H1 (cell line): ENCODE measurements around the gene H2AZ2. TPM values are rescaled to one million over a fixed set of nuclear protein-coding genes. Genes with fewer than 3 reads are reported as not detected.

Experiments
- CTCF ChIA-PET: fragments of 300-600 bp; sonication (Branson Sonifier 250); formaldehyde crosslinking; loops from one replicate; lab custom pipeline; 2021; ENCODE audit not compliant: partially characterized antibody; lab: Charles Lee
- POLR2A ChIA-PET: fragments of 300-600 bp; sonication (Branson Sonifier 250); formaldehyde crosslinking; loops from one replicate; lab custom pipeline; 2021; ENCODE audit warnings: inconsistent platforms; ENCODE audit not compliant: partially characterized antibody; lab: Charles Lee
- DNase-seq, 2 experiments: peaks; one replicate each; pipeline versions ENCODE4 v3.0.0 to v3.0.0-alpha.2; 2010 to 2022; ENCODE audit warnings: low spot score in 2 of 2, low read depth in 1 of 2, mixed read lengths in 1 of 2
- FAIRE-seq: peaks from 2 replicates; lab custom pipeline; 2011; peaks lifted over from hg19 to GRCh38; lab: Jason Lieb, UNC
- H2AFZ ChIP-seq: 2 replicates; pipeline ENCODE4 v1.8.1; 2012; ENCODE audit warnings: low read length, inconsistent platforms
- H2AK5ac ChIP-seq: 2 replicates; pipeline ENCODE4 v1.6.1; 2013; ENCODE audit warnings: low read depth, low read length
- H2BK120ac ChIP-seq: replicated peaks from 2 replicates; pipeline ENCODE3; 2013; ENCODE audit warnings: low read depth, low read length, inconsistent platforms
- H2BK12ac ChIP-seq: 2 replicates; pipeline ENCODE4 v1.6.1; 2013; ENCODE audit warnings: low read depth, low read length
- H2BK15ac ChIP-seq: 2 replicates; pipeline ENCODE4 v1.6.1; 2013; ENCODE audit warnings: low read length
- H2BK20ac ChIP-seq: 2 replicates; pipeline ENCODE4 v1.6.1; 2013; ENCODE audit warnings: low read length
- H2BK5ac ChIP-seq: 2 replicates; pipeline ENCODE4 v1.6.1; 2013; ENCODE audit warnings: low read depth, low read length
- H3K14ac ChIP-seq: 2 replicates; pipeline ENCODE4 v1.6.1; 2013; ENCODE audit warnings: inconsistent platforms; ENCODE audit not compliant: insufficient read length
- H3K18ac ChIP-seq: 2 replicates; pipeline ENCODE4 v1.6.1; 2013; ENCODE audit warnings: low read length; ENCODE audit errors: extremely low read depth
- H3K23ac ChIP-seq: 2 replicates; pipeline ENCODE4 v1.6.1; 2013; ENCODE audit warnings: inconsistent platforms; ENCODE audit not compliant: insufficient read length
- H3K23me2 ChIP-seq: 2 replicates; pipeline ENCODE4 v1.6.1; 2013; ENCODE audit warnings: low read depth, low read length
- H3K27ac ChIP-seq: 2 replicates; pipeline ENCODE4 v1.6.1; 2011; ENCODE audit warnings: low read depth, low read length, inconsistent platforms
- H3K27me3 ChIP-seq, 4 experiments: replicated peaks in 1 of 4; 1 replicate in 1 of 4; 2 replicates in 3 of 4; pipeline versions ENCODE4 v1.6.1 to v1.8.1; 2011 to 2013; ENCODE audit warnings: low read length in 3 of 4, mild to moderate bottlenecking in 3 of 4, inconsistent platforms in 2 of 4, mixed read lengths in 2 of 4, moderate library complexity in 1 of 4; ENCODE audit not compliant: control insufficient read depth in 3 of 4, insufficient read depth in 3 of 4; ENCODE audit errors: extremely low read depth in 1 of 4
- H3K36me3 ChIP-seq, 4 experiments: 2 replicates each; pipeline versions ENCODE4 v1.6.1 to v1.8.1; 2011 to 2013; ENCODE audit warnings: mild to moderate bottlenecking in 4 of 4, low read length in 3 of 4, moderate library complexity in 2 of 4, control low read depth in 1 of 4, inconsistent platforms in 1 of 4; ENCODE audit not compliant: insufficient read depth in 4 of 4, control insufficient read depth in 2 of 4
- H3K4ac ChIP-seq: replicated peaks from 2 replicates; pipeline ENCODE3; 2013; ENCODE audit warnings: low read length, low read depth, mixed read lengths, inconsistent platforms; ENCODE audit not compliant: insufficient read length
- H3K4me1 ChIP-seq, 4 experiments: replicated peaks in 1 of 4; 1 replicate in 1 of 4; 2 replicates in 3 of 4; pipeline versions ENCODE4 v1.6.1 to v1.8.1; 2011 to 2013; ENCODE audit warnings: low read length in 3 of 4, inconsistent platforms in 2 of 4, mixed read lengths in 1 of 4; ENCODE audit not compliant: insufficient read depth in 4 of 4, control insufficient read depth in 3 of 4
- H3K4me2 ChIP-seq, 2 experiments: 2 replicates each; pipeline versions ENCODE4 v1.6.1 to v1.8.1; 2011 to 2013; ENCODE audit warnings: low read depth in 2 of 2, low read length in 2 of 2, control low read depth in 1 of 2, inconsistent platforms in 1 of 2, mild to moderate bottlenecking in 1 of 2; ENCODE audit not compliant: insufficient read depth in 1 of 2
- H3K4me3 ChIP-seq, 4 experiments: fragments of 200-600, 300-600 bp in 1 of 4; sonication (generic), shearing (Covaris generic), sonication (Bioruptor Twin) in 1 of 4; 2 replicates each; pipeline versions ENCODE4 v1.5.1 to v1.8.1; 2011 to 2016; ENCODE audit warnings: low read length in 4 of 4, low read depth in 3 of 4, control low read depth in 2 of 4, inconsistent platforms in 2 of 4, mild to moderate bottlenecking in 2 of 4, mixed read lengths in 1 of 4, moderate library complexity in 1 of 4; ENCODE audit not compliant: insufficient read depth in 2 of 4; ENCODE audit errors: extremely low read depth in 1 of 4
- H3K56ac ChIP-seq: replicated peaks from 2 replicates; pipeline ENCODE3; 2013; ENCODE audit warnings: low read depth, mild to moderate bottlenecking, mixed read lengths, low read length, inconsistent platforms; ENCODE audit not compliant: insufficient read length
- H3K79me1 ChIP-seq: 2 replicates; pipeline ENCODE4 v1.6.1; 2013; ENCODE audit warnings: low read depth, low read length, control low read depth
- H3K79me2 ChIP-seq, 2 experiments: 2 replicates each; pipeline versions ENCODE4 v1.6.1 to v1.8.1; 2012 to 2013; ENCODE audit warnings: low read length in 2 of 2, mild to moderate bottlenecking in 2 of 2, inconsistent platforms in 1 of 2; ENCODE audit not compliant: insufficient read depth in 2 of 2, control insufficient read depth in 1 of 2
- H3K9ac ChIP-seq, 4 experiments: replicated peaks in 1 of 4; 1 replicate in 1 of 4; 2 replicates in 3 of 4; pipeline versions ENCODE4 v1.6.1 to v1.8.1; 2011 to 2013; ENCODE audit warnings: low read depth in 3 of 4, low read length in 3 of 4, control low read depth in 2 of 4, mild to moderate bottlenecking in 2 of 4, moderate library complexity in 2 of 4, inconsistent platforms in 1 of 4; ENCODE audit errors: extremely low read depth in 1 of 4
- H3K9me3 ChIP-seq, 2 experiments: 2 replicates each; pipeline versions ENCODE4 v1.6.1 to v1.8.1; 2012 to 2013; ENCODE audit warnings: mild to moderate bottlenecking in 2 of 2, moderate library complexity in 2 of 2, control low read depth in 1 of 2, inconsistent platforms in 1 of 2, low read depth in 1 of 2, low read length in 1 of 2, mixed read lengths in 1 of 2; ENCODE audit not compliant: insufficient read depth in 2 of 2
- H4K20me1 ChIP-seq, 2 experiments: replicated peaks in 1 of 2; 2 replicates each; pipeline versions ENCODE3 to v1.8.1; 2011 to 2013; ENCODE audit warnings: inconsistent platforms in 2 of 2, low read length in 2 of 2, mild to moderate bottlenecking in 1 of 2; ENCODE audit not compliant: insufficient read depth in 2 of 2, control insufficient read depth in 1 of 2
- H4K5ac ChIP-seq: 2 replicates; pipeline ENCODE4 v1.6.1; 2013; ENCODE audit warnings: low read length, low read depth, mixed read lengths, inconsistent platforms; ENCODE audit not compliant: insufficient read length
- H4K8ac ChIP-seq: 2 replicates; pipeline ENCODE4 v1.8.0; 2013; ENCODE audit warnings: mild to moderate bottlenecking, moderate library complexity, low read length, inconsistent platforms; ENCODE audit not compliant: insufficient read depth; ENCODE audit errors: extremely low read depth
- H4K91ac ChIP-seq: replicated peaks from 2 replicates; pipeline ENCODE3; 2013; ENCODE audit warnings: low read length, mixed read lengths, inconsistent platforms; ENCODE audit not compliant: insufficient read length
- CEBPB ChIP-seq: IDR thresholded peaks from 2 replicates; pipeline ENCODE4 v1.6.1; 2012; ENCODE audit warnings: low read depth, low read length
- SP2 ChIP-seq: IDR thresholded peaks from 2 replicates; pipeline ENCODE4 v1.6.1; 2012; ENCODE audit warnings: mild to moderate bottlenecking, low read length, inconsistent platforms
- TBP ChIP-seq: IDR thresholded peaks from 2 replicates; pipeline ENCODE4 v1.6.1; 2011; ENCODE audit warnings: low read depth, low read length, improper control_type of control experiment
- TEAD4 ChIP-seq: IDR thresholded peaks from 2 replicates; pipeline ENCODE4 v1.6.1; 2012; ENCODE audit warnings: low read depth, low read length, inconsistent platforms, mixed read lengths
- polyA plus RNA-seq, 7 experiments: library from polyadenylated mRNA; depleted of rRNA in 3 of 7; stranded (reverse) in 5 of 7; unstranded in 2 of 7; fragments of >200 nt in 5 of 7; fragments of 200-250 nt in 2 of 7; gene quantifications; 1 replicate in 5 of 7; 2 replicates in 1 of 7; 4 replicates in 1 of 7; pipeline versions ENCODE4 v1.2.1 to v1.2.3, GENCODE V29; 2011 to 2013; ENCODE audit warnings: missing spikeins in 2 of 7, mixed read lengths in 2 of 7
- total RNA-seq: library from RNA; stranded (reverse); fragmentation: NEBNext Ultra II Directional; extraction: Animal tissue kit (Norgen Biotek cat#: 25700); gene quantifications from 2 replicates; pipeline ENCODE4 v1.2.1, GENCODE V29; 2021
- TF ChIP-seq, protein P1 (sequence below): IDR thresholded peaks from 2 replicates; pipeline ENCODE4 v1.6.1; 2012; ENCODE audit warnings: low read length, inconsistent platforms

Gene H2AZ2
- total and polyA plus RNA-seq, 2 of the 8 experiments (the other 6 are each of a cell fraction or from before 2014, with no cell fraction given), result 168 to 187 TPM

- no peaks in the 10 kb centered on the region for H4K20me1 ChIP-seq
- no peak overlapping the region for H3K14ac ChIP-seq
- no peak overlapping the region for H3K27ac ChIP-seq
- ChIA-PET POLR2A (interaction anchor here (0.8 to 1.3 kb wide), 3 partner anchors 11 to 102 kb away, joined by 3 to 6 read pairs (median 3); partner anchors contain the start of gene PURB), CTCF (no interaction called here)
- no peak overlapping the region for H3K18ac ChIP-seq
- no peak for DNase-seq
- H3K79me2 ChIP-seq, result no peaks in the 10 kb centered on the region
- no peak overlapping the region for H4K8ac ChIP-seq
- no peak overlapping the region for H2AFZ ChIP-seq
- no peaks in the 10 kb centered on the region for H3K27me3 ChIP-seq
- no peaks in the 10 kb centered on the region for H3K23me2 ChIP-seq
- H4K91ac ChIP-seq, result no peak overlapping the region
- no peak overlapping the region for H2AK5ac ChIP-seq
- no peak overlapping the region for H3K56ac ChIP-seq
- FAIRE-seq, result no peak
- no peak overlapping the region for H3K23ac ChIP-seq
- H2BK20ac ChIP-seq, result no peak overlapping the region
- H3K79me1 ChIP-seq, result no peaks in the 10 kb centered on the region
- no peak overlapping the region for H2BK5ac ChIP-seq
- no peak overlapping the region for H3K4ac ChIP-seq
- peaks cover 0 to 4% (median 0%) of the 10 kb centered on the region in 4 experiments; a peak in 3 of 7 replicates for H3K4me1 ChIP-seq
- TF ChIP-seq CEBPB, result no peak
- no peak for TF ChIP-seq TBP
- no peak for TF ChIP-seq TEAD4
- TF ChIP-seq, protein P1, sequence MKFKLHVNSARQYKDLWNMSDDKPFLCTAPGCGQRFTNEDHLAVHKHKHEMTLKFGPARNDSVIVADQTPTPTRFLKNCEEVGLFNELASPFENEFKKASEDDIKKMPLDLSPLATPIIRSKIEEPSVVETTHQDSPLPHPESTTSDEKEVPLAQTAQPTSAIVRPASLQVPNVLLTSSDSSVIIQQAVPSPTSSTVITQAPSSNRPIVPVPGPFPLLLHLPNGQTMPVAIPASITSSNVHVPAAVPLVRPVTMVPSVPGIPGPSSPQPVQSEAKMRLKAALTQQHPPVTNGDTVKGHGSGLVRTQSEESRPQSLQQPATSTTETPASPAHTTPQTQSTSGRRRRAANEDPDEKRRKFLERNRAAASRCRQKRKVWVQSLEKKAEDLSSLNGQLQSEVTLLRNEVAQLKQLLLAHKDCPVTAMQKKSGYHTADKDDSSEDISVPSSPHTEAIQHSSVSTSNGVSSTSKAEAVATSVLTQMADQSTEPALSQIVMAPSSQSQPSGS, result no peak
- no peak for TF ChIP-seq SP2
- no peaks in the 10 kb centered on the region for H3K36me3 ChIP-seq
- H3K9ac ChIP-seq, result no peak overlapping the region
- no peak overlapping the region for H3K4me3 ChIP-seq
- H3K9me3 ChIP-seq, result peaks cover 3 to 4% of the 10 kb centered on the region in 2 experiments; a peak in 2 of 4 replicates
- H4K5ac ChIP-seq, result no peak overlapping the region
- no peak overlapping the region for H2BK15ac ChIP-seq
- no peak overlapping the region for H3K4me2 ChIP-seq
- no peak overlapping the region for H2BK120ac ChIP-seq
- no peak overlapping the region for H2BK12ac ChIP-seq
These were observed 64.5 kb downstream of the H2AZ2 start for GRCh38 chr7:44783407-44783806.
